ENCODE data around the gene SLIT3.

GRCh38 chr5:169080448-169080911, 220.5 kb downstream of the SLIT3 start:
- TF ChIP-seq EZH2 (IDR thresholded peaks at IDR 0.05; ENCODE audit: low read depth, unreplicated experiment) (no peak), CTCF (conservative IDR thresholded peaks at IDR 0.05; ENCODE audit: low read depth in 2 of 2) (no peak), ZNF331 (CRISPR knock-in tag; IDR thresholded peaks at IDR 0.05; ENCODE audit: low read depth) (no peak), POLR2AphosphoS5 (IDR thresholded peaks at IDR 0.05; ENCODE audit: low read depth) (no peak)
- TF ChIP-seq, protein P1, sequence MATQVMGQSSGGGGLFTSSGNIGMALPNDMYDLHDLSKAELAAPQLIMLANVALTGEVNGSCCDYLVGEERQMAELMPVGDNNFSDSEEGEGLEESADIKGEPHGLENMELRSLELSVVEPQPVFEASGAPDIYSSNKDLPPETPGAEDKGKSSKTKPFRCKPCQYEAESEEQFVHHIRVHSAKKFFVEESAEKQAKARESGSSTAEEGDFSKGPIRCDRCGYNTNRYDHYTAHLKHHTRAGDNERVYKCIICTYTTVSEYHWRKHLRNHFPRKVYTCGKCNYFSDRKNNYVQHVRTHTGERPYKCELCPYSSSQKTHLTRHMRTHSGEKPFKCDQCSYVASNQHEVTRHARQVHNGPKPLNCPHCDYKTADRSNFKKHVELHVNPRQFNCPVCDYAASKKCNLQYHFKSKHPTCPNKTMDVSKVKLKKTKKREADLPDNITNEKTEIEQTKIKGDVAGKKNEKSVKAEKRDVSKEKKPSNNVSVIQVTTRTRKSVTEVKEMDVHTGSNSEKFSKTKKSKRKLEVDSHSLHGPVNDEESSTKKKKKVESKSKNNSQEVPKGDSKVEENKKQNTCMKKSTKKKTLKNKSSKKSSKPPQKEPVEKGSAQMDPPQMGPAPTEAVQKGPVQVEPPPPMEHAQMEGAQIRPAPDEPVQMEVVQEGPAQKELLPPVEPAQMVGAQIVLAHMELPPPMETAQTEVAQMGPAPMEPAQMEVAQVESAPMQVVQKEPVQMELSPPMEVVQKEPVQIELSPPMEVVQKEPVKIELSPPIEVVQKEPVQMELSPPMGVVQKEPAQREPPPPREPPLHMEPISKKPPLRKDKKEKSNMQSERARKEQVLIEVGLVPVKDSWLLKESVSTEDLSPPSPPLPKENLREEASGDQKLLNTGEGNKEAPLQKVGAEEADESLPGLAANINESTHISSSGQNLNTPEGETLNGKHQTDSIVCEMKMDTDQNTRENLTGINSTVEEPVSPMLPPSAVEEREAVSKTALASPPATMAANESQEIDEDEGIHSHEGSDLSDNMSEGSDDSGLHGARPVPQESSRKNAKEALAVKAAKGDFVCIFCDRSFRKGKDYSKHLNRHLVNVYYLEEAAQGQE (IDR thresholded peaks at IDR 0.05; ENCODE audit: unreplicated experiment) = no peak

Measured in GM23338 (cell line).